Brain pericyte (primary cell): ENCODE measurements around the gene SIAH2.

Experiments used
- DNase-seq: peaks from one replicate; pipeline ENCODE4 v3.0.0-alpha.2; 2012; ENCODE audit warnings: low read depth, low spot score

The SIAH2 gene

GRCh38 chr3:150775001-150775599, 12.1 kb upstream of the SIAH2 start:
- DNase-seq, result no peak

GRCh38 chr3:150773616-150774192, 10.7 kb upstream of the SIAH2 start:
- DNase-seq, result no peak

- no peak for DNase-seq
Measured at GRCh38 chr3:150771600-150771999, 8.6 kb upstream of the SIAH2 start.

- DNase-seq, result no peak
Measured at GRCh38 chr3:150770681-150771080, 7.7 kb upstream of the SIAH2 start.

- no peak for DNase-seq
Measured at GRCh38 chr3:150766742-150767141, 3.8 kb upstream of the SIAH2 start.

- DNase-seq, result no peak
Measured at GRCh38 chr3:150765949-150766720, 3.2 kb upstream of the SIAH2 start.

GRCh38 chr3:150764967-150765366, 2.0 kb upstream of the SIAH2 start:
- DNase-seq, result no peak

- DNase-seq, result no peak
Measured at GRCh38 chr3:150764566-150764965, 1.6 kb upstream of the SIAH2 start.

- no peak for DNase-seq
Measured at GRCh38 chr3:150763841-150764483, 993 bp upstream of the SIAH2 start.

- no peak for DNase-seq
Measured at GRCh38 chr3:150762662-150763121, 277 bp downstream of the SIAH2 start.

- no peak for DNase-seq
Measured at GRCh38 chr3:150761831-150762661, 923 bp downstream of the SIAH2 start.

GRCh38 chr3:150760431-150761200, 2.4 kb downstream of the SIAH2 start:
- DNase-seq, result no peak

GRCh38 chr3:150759947-150760346, 3.0 kb downstream of the SIAH2 start:
- DNase-seq, result no peak

GRCh38 chr3:150759319-150759718, 3.6 kb downstream of the SIAH2 start:
- no peak for DNase-seq

GRCh38 chr3:150757768-150758167, 5.2 kb downstream of the SIAH2 start:
- DNase-seq, result no peak

GRCh38 chr3:150757364-150757763, 5.6 kb downstream of the SIAH2 start:
- no peak for DNase-seq

GRCh38 chr3:150756491-150757059, 6.4 kb downstream of the SIAH2 start:
- DNase-seq, result no peak

GRCh38 chr3:150755902-150756301, 7.1 kb downstream of the SIAH2 start:
- no peak for DNase-seq

- DNase-seq, result no peak
Measured at GRCh38 chr3:150754896-150755295, 8.1 kb downstream of the SIAH2 start.

GRCh38 chr3:150751781-150752263, 11.1 kb downstream of the SIAH2 start:
- no peak for DNase-seq
